ENCODE data around the gene CSTPP1. TPM values are rescaled to one million over a fixed set of nuclear protein-coding genes. Genes with fewer than 3 reads are reported as not detected.
A peak's percentile ranks its signal among the peaks of the same experiment; 100 is the strongest.
"Not testable (repeated sequence)": the region's sequence is repeated elsewhere in the genome, so short reads cannot be mapped to it uniquely, and the experiment has no call there.

The CSTPP1 gene
- total and polyA plus RNA-seq, 2 donors (not counting 3 experiments of a cell fraction or from before 2014, with no cell fraction given): 25.9 to 38.2 TPM

GRCh38 chr11:46928701-46929100, 7.9 kb upstream of the CSTPP1 start:
- H3K27me3 ChIP-seq (ENCODE audit: control insufficient read depth in 2 of 2, insufficient read depth in 2 of 2, low read length in 2 of 2); dilution Hi-C loops (cut with MboI; ENCODE audit: extremely low pct_ligation_motif_present, low sequenced_read_pairs); intact Hi-C loops (cut with micrococcal nuclease); H3K4me1 ChIP-seq (ENCODE audit: control insufficient read depth, extremely low read depth, insufficient read depth, low read length); DNase-seq (ENCODE audit: low read depth, low spot score); H4K20me1 ChIP-seq (replicated peaks; ENCODE audit: control insufficient read depth, extremely low read depth, insufficient read depth, low read length); H2AFZ ChIP-seq (ENCODE audit: low read depth, low read length); BruUV-seq (replicated peaks); H3K4me2 ChIP-seq (ENCODE audit: insufficient read depth, low read length); H3K9ac ChIP-seq (replicated peaks; ENCODE audit: extremely low read depth, insufficient read depth, low read length); H3K79me2 ChIP-seq (ENCODE audit: control insufficient read depth, insufficient read depth, low read length); POLR2A ChIA-PET; H3K9me3 ChIP-seq (replicated peaks; ENCODE audit: control insufficient read depth, insufficient read depth, low read length); FAIRE-seq; H3K36me3 ChIP-seq (ENCODE audit: control insufficient read depth in 2 of 2, extremely low read depth in 1 of 2, insufficient read depth in 2 of 2, low read length in 2 of 2); H3K27ac ChIP-seq (ENCODE audit: insufficient read depth, low read depth, low read length); H3K9me1 ChIP-seq (replicated peaks; ENCODE audit: control insufficient read depth, extremely low read depth, insufficient read depth, low read length); H3K4me3 ChIP-seq (replicated peaks in 1 of 3; ENCODE audit: insufficient read depth in 1 of 3, low read depth in 1 of 3, low read length in 3 of 3): not testable (repeated sequence)
- CTCF ChIA-PET: interaction anchor here (0.7 kb wide), 1 partner anchor 12 kb away, joined by 3 read pairs; no protein-coding TSS in a partner anchor

- Histone ChIP-seq H4K20me1 (replicated peaks; ENCODE audit: control insufficient read depth, extremely low read depth, insufficient read depth, low read length) (no peaks in the 10 kb centered on the region), H3K9ac (replicated peaks; ENCODE audit: extremely low read depth, insufficient read depth, low read length) (no peak overlapping the region), H3K4me2 (ENCODE audit: insufficient read depth, low read length) (no peak overlapping the region), H3K36me3 (ENCODE audit: control insufficient read depth in 2 of 2, extremely low read depth in 1 of 2, insufficient read depth in 2 of 2, low read length in 2 of 2) (no peaks in the 10 kb centered on the region), H2AFZ (ENCODE audit: low read depth, low read length) (no peak overlapping the region), H3K27ac (ENCODE audit: insufficient read depth, low read depth, low read length) (no peak overlapping the region), H3K4me1 (ENCODE audit: control insufficient read depth, extremely low read depth, insufficient read depth, low read length) (no peaks in the 10 kb centered on the region), H3K79me2 (ENCODE audit: control insufficient read depth, insufficient read depth, low read length) (no peaks in the 10 kb centered on the region), H3K27me3 (ENCODE audit: control insufficient read depth in 2 of 2, insufficient read depth in 2 of 2, low read length in 2 of 2) (peaks cover 2 to 3% of the 10 kb centered on the region in 2 experiments), H3K4me3 (replicated peaks in 1 of 3; ENCODE audit: insufficient read depth in 1 of 3, low read depth in 1 of 3, low read length in 3 of 3) (no peak overlapping the region), H3K9me1 (replicated peaks; ENCODE audit: control insufficient read depth, extremely low read depth, insufficient read depth, low read length) (no peaks in the 10 kb centered on the region), H3K9me3 (replicated peaks; ENCODE audit: control insufficient read depth, insufficient read depth, low read length) (no peaks in the 10 kb centered on the region)
- FAIRE-seq: no peak
- ChIA-PET CTCF (no interaction called here), POLR2A (interaction anchor here (0.7 kb wide), 1 partner anchor 53 kb away, joined by 3 read pairs; no protein-coding TSS in a partner anchor)
- DNase-seq (ENCODE audit: low read depth, low spot score): peak; percentile 32
- TF ChIP-seq POLR2AphosphoS5 (IDR thresholded peaks at IDR 0.05; ENCODE audit: insufficient read depth, low read depth, low read length): no peak
- no peak for TF ChIP-seq GATA2 (IDR thresholded peaks at IDR 0.05; ENCODE audit: insufficient read depth, insufficient read length, low read depth, low read length)
- no peak for TF ChIP-seq POLR2A (IDR thresholded peaks at IDR 0.05; ENCODE audit: low read depth, low read length)
- TF ChIP-seq JUN (IDR thresholded peaks at IDR 0.05; ENCODE audit: borderline replicate concordance, insufficient read depth, insufficient read length, low read depth): no peak
- no peak for TF ChIP-seq EZH2 (IDR thresholded peaks at IDR 0.05; ENCODE audit: borderline replicate concordance, low read depth, low read length, severe bottlenecking)
- no peak for TF ChIP-seq FOS (IDR thresholded peaks at IDR 0.05; ENCODE audit: borderline replicate concordance, insufficient read depth, low read length)
- no peak for TF ChIP-seq CTCF (IDR thresholded peaks at IDR 0.05; ENCODE audit: extremely low read depth in 1 of 2, insufficient read depth in 1 of 2, low read depth in 1 of 2, low read length in 2 of 2)
- TF ChIP-seq MAX (IDR thresholded peaks at IDR 0.05; ENCODE audit: insufficient read depth, insufficient read length): no peak
- no peak for TF ChIP-seq MYC (IDR thresholded peaks at IDR 0.05; ENCODE audit: low read depth, low read length)
- no TSS peak for BruUV-seq (replicated peaks)
- dilution Hi-C loops (cut with MboI; ENCODE audit: extremely low pct_ligation_motif_present, low sequenced_read_pairs): no loop called here
- intact Hi-C loops (cut with micrococcal nuclease): no loop called here
Measured at GRCh38 chr11:46930089-46930488, 6.5 kb upstream of the CSTPP1 start.

Measured in endothelial cell of umbilical vein (primary cell).